Measurements from ENCODE around the gene FGFBP2.

FGFBP2 gene

GRCh38 chr4:15995826-15996225 lies 32.9 kb upstream of the FGFBP2 start:
- H3K4me1 ChIP-seq (ENCODE audit: control insufficient read depth, insufficient read depth, low read length, poor library complexity, severe bottlenecking): no peaks in the 10 kb centered on the region
- H3K36me3 ChIP-seq (ENCODE audit: control insufficient read depth, insufficient read depth, low read length): no peaks in the 10 kb centered on the region
- H3K27me3 ChIP-seq (replicated peaks; ENCODE audit: control insufficient read depth, insufficient read depth, low read length, poor library complexity, severe bottlenecking): no peaks in the 10 kb centered on the region
- no peak overlapping the region for H3K4me3 ChIP-seq (ENCODE audit: insufficient read depth, low read depth, low read length, poor library complexity, severe bottlenecking)
- no peaks in the 10 kb centered on the region for H3K9me3 ChIP-seq (ENCODE audit: control insufficient read depth, low read length)
- no peak for DNase-seq
- no peak overlapping the region for H3K27ac ChIP-seq (ENCODE audit: insufficient read depth, low read length, poor library complexity, severe bottlenecking)

GRCh38 chr4:15992167-15992485 lies 29.2 kb upstream of the FGFBP2 start:
- Histone ChIP-seq H3K27ac (ENCODE audit: insufficient read depth, low read length, poor library complexity, severe bottlenecking) (no peak overlapping the region), H3K9me3 (ENCODE audit: control insufficient read depth, low read length) (no peaks in the 10 kb centered on the region), H3K27me3 (replicated peaks; ENCODE audit: control insufficient read depth, insufficient read depth, low read length, poor library complexity, severe bottlenecking) (no peaks in the 10 kb centered on the region), H3K4me3 (ENCODE audit: insufficient read depth, low read depth, low read length, poor library complexity, severe bottlenecking) (no peak overlapping the region), H3K36me3 (ENCODE audit: control insufficient read depth, insufficient read depth, low read length) (no peaks in the 10 kb centered on the region), H3K4me1 (ENCODE audit: control insufficient read depth, insufficient read depth, low read length, poor library complexity, severe bottlenecking) (no peaks in the 10 kb centered on the region)
- DNase-seq: no peak

- Histone ChIP-seq H3K9me3 (ENCODE audit: control insufficient read depth, low read length) (no peaks in the 10 kb centered on the region), H3K4me1 (ENCODE audit: control insufficient read depth, insufficient read depth, low read length, poor library complexity, severe bottlenecking) (no peaks in the 10 kb centered on the region), H3K27me3 (replicated peaks; ENCODE audit: control insufficient read depth, insufficient read depth, low read length, poor library complexity, severe bottlenecking) (no peaks in the 10 kb centered on the region), H3K4me3 (ENCODE audit: insufficient read depth, low read depth, low read length, poor library complexity, severe bottlenecking) (no peak overlapping the region), H3K36me3 (ENCODE audit: control insufficient read depth, insufficient read depth, low read length) (no peaks in the 10 kb centered on the region), H3K27ac (ENCODE audit: insufficient read depth, low read length, poor library complexity, severe bottlenecking) (no peak overlapping the region)
- DNase-seq: no peak
Observed at GRCh38 chr4:15990570-15991285, 27.8 kb upstream of the FGFBP2 start.

- DNase-seq: no peak
- H3K27me3 ChIP-seq (replicated peaks; ENCODE audit: control insufficient read depth, insufficient read depth, low read length, poor library complexity, severe bottlenecking): no peaks in the 10 kb centered on the region
- no peaks in the 10 kb centered on the region for H3K4me1 ChIP-seq (ENCODE audit: control insufficient read depth, insufficient read depth, low read length, poor library complexity, severe bottlenecking)
- no peaks in the 10 kb centered on the region for H3K36me3 ChIP-seq (ENCODE audit: control insufficient read depth, insufficient read depth, low read length)
- H3K9me3 ChIP-seq (ENCODE audit: control insufficient read depth, low read length): no peaks in the 10 kb centered on the region
- H3K27ac ChIP-seq (ENCODE audit: insufficient read depth, low read length, poor library complexity, severe bottlenecking): no peak overlapping the region
- H3K4me3 ChIP-seq (ENCODE audit: insufficient read depth, low read depth, low read length, poor library complexity, severe bottlenecking): no peak overlapping the region
Observed at GRCh38 chr4:15989424-15989823, 26.4 kb upstream of the FGFBP2 start.

- DNase-seq: no peak
- H3K9me3 ChIP-seq (ENCODE audit: control insufficient read depth, low read length): no peaks in the 10 kb centered on the region
- no peak overlapping the region for H3K4me3 ChIP-seq (ENCODE audit: insufficient read depth, low read depth, low read length, poor library complexity, severe bottlenecking)
- H3K27ac ChIP-seq (ENCODE audit: insufficient read depth, low read length, poor library complexity, severe bottlenecking): no peak overlapping the region
- no peaks in the 10 kb centered on the region for H3K27me3 ChIP-seq (replicated peaks; ENCODE audit: control insufficient read depth, insufficient read depth, low read length, poor library complexity, severe bottlenecking)
- H3K4me1 ChIP-seq (ENCODE audit: control insufficient read depth, insufficient read depth, low read length, poor library complexity, severe bottlenecking): no peaks in the 10 kb centered on the region
- H3K36me3 ChIP-seq (ENCODE audit: control insufficient read depth, insufficient read depth, low read length): no peaks in the 10 kb centered on the region
Observed at GRCh38 chr4:15988222-15988621, 25.2 kb upstream of the FGFBP2 start.

GRCh38 chr4:15986907-15987306 lies 23.9 kb upstream of the FGFBP2 start:
- H3K36me3 ChIP-seq (ENCODE audit: control insufficient read depth, insufficient read depth, low read length): no peaks in the 10 kb centered on the region
- no peak overlapping the region for H3K27ac ChIP-seq (ENCODE audit: insufficient read depth, low read length, poor library complexity, severe bottlenecking)
- H3K4me1 ChIP-seq (ENCODE audit: control insufficient read depth, insufficient read depth, low read length, poor library complexity, severe bottlenecking): no peaks in the 10 kb centered on the region
- H3K9me3 ChIP-seq (ENCODE audit: control insufficient read depth, low read length): no peaks in the 10 kb centered on the region
- H3K27me3 ChIP-seq (replicated peaks; ENCODE audit: control insufficient read depth, insufficient read depth, low read length, poor library complexity, severe bottlenecking): no peaks in the 10 kb centered on the region
- H3K4me3 ChIP-seq (ENCODE audit: insufficient read depth, low read depth, low read length, poor library complexity, severe bottlenecking): no peak overlapping the region
- DNase-seq: no peak

- no peaks in the 10 kb centered on the region for H3K27me3 ChIP-seq (replicated peaks; ENCODE audit: control insufficient read depth, insufficient read depth, low read length, poor library complexity, severe bottlenecking)
- no peaks in the 10 kb centered on the region for H3K4me1 ChIP-seq (ENCODE audit: control insufficient read depth, insufficient read depth, low read length, poor library complexity, severe bottlenecking)
- no peaks in the 10 kb centered on the region for H3K9me3 ChIP-seq (ENCODE audit: control insufficient read depth, low read length)
- H3K36me3 ChIP-seq (ENCODE audit: control insufficient read depth, insufficient read depth, low read length): no peaks in the 10 kb centered on the region
- DNase-seq: no peak
- H3K27ac ChIP-seq (ENCODE audit: insufficient read depth, low read length, poor library complexity, severe bottlenecking): no peak overlapping the region
- no peak overlapping the region for H3K4me3 ChIP-seq (ENCODE audit: insufficient read depth, low read depth, low read length, poor library complexity, severe bottlenecking)
Observed at GRCh38 chr4:15983610-15984009, 20.6 kb upstream of the FGFBP2 start.

- H3K9me3 ChIP-seq (ENCODE audit: control insufficient read depth, low read length): no peaks in the 10 kb centered on the region
- no peaks in the 10 kb centered on the region for H3K36me3 ChIP-seq (ENCODE audit: control insufficient read depth, insufficient read depth, low read length)
- DNase-seq: no peak
- no peaks in the 10 kb centered on the region for H3K27me3 ChIP-seq (replicated peaks; ENCODE audit: control insufficient read depth, insufficient read depth, low read length, poor library complexity, severe bottlenecking)
- H3K27ac ChIP-seq (ENCODE audit: insufficient read depth, low read length, poor library complexity, severe bottlenecking): no peak overlapping the region
- no peaks in the 10 kb centered on the region for H3K4me1 ChIP-seq (ENCODE audit: control insufficient read depth, insufficient read depth, low read length, poor library complexity, severe bottlenecking)
- no peak overlapping the region for H3K4me3 ChIP-seq (ENCODE audit: insufficient read depth, low read depth, low read length, poor library complexity, severe bottlenecking)
Observed at GRCh38 chr4:15982842-15983524, 20.0 kb upstream of the FGFBP2 start.

GRCh38 chr4:15976456-15977447 lies 13.8 kb upstream of the FGFBP2 start:
- no peak overlapping the region for H3K27ac ChIP-seq (ENCODE audit: insufficient read depth, low read length, poor library complexity, severe bottlenecking)
- DNase-seq: no peak
- H3K4me1 ChIP-seq (ENCODE audit: control insufficient read depth, insufficient read depth, low read length, poor library complexity, severe bottlenecking): no peaks in the 10 kb centered on the region
- no peaks in the 10 kb centered on the region for H3K27me3 ChIP-seq (replicated peaks; ENCODE audit: control insufficient read depth, insufficient read depth, low read length, poor library complexity, severe bottlenecking)
- no peaks in the 10 kb centered on the region for H3K36me3 ChIP-seq (ENCODE audit: control insufficient read depth, insufficient read depth, low read length)
- H3K4me3 ChIP-seq (ENCODE audit: insufficient read depth, low read depth, low read length, poor library complexity, severe bottlenecking): no peak overlapping the region
- no peaks in the 10 kb centered on the region for H3K9me3 ChIP-seq (ENCODE audit: control insufficient read depth, low read length)

Measured in effector memory CD4-positive, alpha-beta T cell (primary cell).